K562 (cell line): ENCODE data around the gene ZNRD2. TPM values are rescaled to one million over a fixed set of nuclear protein-coding genes. Genes with fewer than 3 reads are reported as not detected.

Source experiments
- KAT7 ChIP-seq: sonication (generic); formaldehyde crosslinking; IDR thresholded peaks from 2 replicates; pipeline ENCODE4 v1.8.0; 2022; ENCODE audit warnings: missing genetic modification reagents, mild to moderate bottlenecking, borderline replicate concordance
- KDM1A ChIP-seq, 2 experiments: fragments of 450-650 bp; IDR thresholded peaks; 2 replicates each; pipeline ENCODE4 v1.6.1; 2016; ENCODE audit warnings: mild to moderate bottlenecking in 2 of 2
- L3MBTL2 ChIP-seq: fragments of 450-650 bp; IDR thresholded peaks from 2 replicates; pipeline ENCODE4 v1.6.1; 2016; ENCODE audit warnings: mild to moderate bottlenecking, moderate library complexity
- LCOR ChIP-seq: sonication (generic); formaldehyde crosslinking; IDR thresholded peaks from 2 replicates; pipeline ENCODE4 v1.8.0; 2022; ENCODE audit warnings: mild to moderate bottlenecking, missing genetic modification reagents
- NRF1 ChIP-seq, 2 experiments: fragments of 450-650 bp; IDR thresholded peaks in 1 of 2; conservative IDR thresholded peaks in 1 of 2; 2 replicates each; pipeline ENCODE4 v1.6.1; 2014; ENCODE audit warnings: mild to moderate bottlenecking in 2 of 2
- POLR2B ChIP-seq: fragments of 450-650 bp; IDR thresholded peaks from 2 replicates; pipeline ENCODE4 v1.6.1; 2018; ENCODE audit warnings: low read depth; ENCODE audit not compliant: partially characterized antibody
- RBM39 ChIP-seq: fragments of 200-400 bp; formaldehyde crosslinking; optimal IDR thresholded peaks from 2 replicates; pipeline ENCODE3; 2018; ENCODE audit warnings: low read depth, low read length
- YY1 ChIP-seq, 3 experiments: IDR thresholded peaks; 2 replicates each; pipeline ENCODE4 v1.6.1; 2011; ENCODE audit warnings: low read length in 2 of 3, mild to moderate bottlenecking in 2 of 3, moderate library complexity in 2 of 3, borderline replicate concordance in 1 of 3, control low read depth in 1 of 3, low read depth in 1 of 3; ENCODE audit not compliant: insufficient read depth in 3 of 3, insufficient replicate concordance in 2 of 3, control insufficient read depth in 1 of 3, insufficient read length in 1 of 3; ENCODE audit errors: extremely low read depth in 1 of 3
- polyA plus RNA-seq, 8 experiments: library from polyadenylated mRNA; depleted of rRNA in 4 of 8; stranded (reverse) in 5 of 8; unstranded in 3 of 8; fragments of >200 nt; fragmentation: Nextera tagmentation in 2 of 8; fragmentation: Illumina TruSeq in 1 of 8; extraction: Ambion mirVana in 2 of 8; extraction: Trizol in 1 of 8; gene quantifications; 2 replicates each; pipeline versions ENCODE4 v1.2.1 to v1.2.3, GENCODE V29; 2011 to 2014; ENCODE audit warnings: inconsistent platforms in 1 of 8, missing spikeins in 1 of 8
- total RNA-seq, 7 experiments: library from RNA; depleted of rRNA in 6 of 7; stranded (reverse); fragments of >200 nt in 6 of 7; fragmentation: Illumina TruSeq in 2 of 7; extraction: Trizol in 2 of 7; gene quantifications; 2 replicates each; pipeline versions ENCODE4 v1.2.1 to v1.2.3, GENCODE V29; 2011 to 2021; ENCODE audit warnings: low replicate concordance in 1 of 7
- TF ChIP-seq, protein P1 (sequence below): fragments of 450-650 bp; IDR thresholded peaks from 2 replicates; pipeline ENCODE4 v1.7.1; 2018; ENCODE audit warnings: mild to moderate bottlenecking, low read depth; ENCODE audit not compliant: partially characterized antibody
- TF ChIP-seq, protein P2 (sequence below): fragments of 250-450 bp; sonication (Bioruptor Pico); IDR thresholded peaks from 2 replicates; pipeline ENCODE4 v1.4.0; 2020; ENCODE audit warnings: mild to moderate bottlenecking
- TF ChIP-seq, protein P3 (sequence below): sonication (generic); formaldehyde crosslinking; IDR thresholded peaks from 2 replicates; pipeline ENCODE4 v1.8.0; 2022; ENCODE audit warnings: mild to moderate bottlenecking, missing genetic modification reagents
- TF ChIP-seq, protein P4 (sequence below), 2 experiments: IDR thresholded peaks in 1 of 2; conservative IDR thresholded peaks in 1 of 2; 2 replicates each; pipeline ENCODE4 v1.6.1; 2016; ENCODE audit warnings: low read depth in 2 of 2, mild to moderate bottlenecking in 1 of 2, missing compliant biosample characterization in 1 of 2, missing genetic modification characterization in 1 of 2, moderate library complexity in 1 of 2

The ZNRD2 gene
- total and polyA plus RNA-seq, 9 of the 15 experiments (the other 6 are each of a cell fraction or from before 2014, with no cell fraction given) = 13.4 to 129 (median 60.4) TPM

DNA sequence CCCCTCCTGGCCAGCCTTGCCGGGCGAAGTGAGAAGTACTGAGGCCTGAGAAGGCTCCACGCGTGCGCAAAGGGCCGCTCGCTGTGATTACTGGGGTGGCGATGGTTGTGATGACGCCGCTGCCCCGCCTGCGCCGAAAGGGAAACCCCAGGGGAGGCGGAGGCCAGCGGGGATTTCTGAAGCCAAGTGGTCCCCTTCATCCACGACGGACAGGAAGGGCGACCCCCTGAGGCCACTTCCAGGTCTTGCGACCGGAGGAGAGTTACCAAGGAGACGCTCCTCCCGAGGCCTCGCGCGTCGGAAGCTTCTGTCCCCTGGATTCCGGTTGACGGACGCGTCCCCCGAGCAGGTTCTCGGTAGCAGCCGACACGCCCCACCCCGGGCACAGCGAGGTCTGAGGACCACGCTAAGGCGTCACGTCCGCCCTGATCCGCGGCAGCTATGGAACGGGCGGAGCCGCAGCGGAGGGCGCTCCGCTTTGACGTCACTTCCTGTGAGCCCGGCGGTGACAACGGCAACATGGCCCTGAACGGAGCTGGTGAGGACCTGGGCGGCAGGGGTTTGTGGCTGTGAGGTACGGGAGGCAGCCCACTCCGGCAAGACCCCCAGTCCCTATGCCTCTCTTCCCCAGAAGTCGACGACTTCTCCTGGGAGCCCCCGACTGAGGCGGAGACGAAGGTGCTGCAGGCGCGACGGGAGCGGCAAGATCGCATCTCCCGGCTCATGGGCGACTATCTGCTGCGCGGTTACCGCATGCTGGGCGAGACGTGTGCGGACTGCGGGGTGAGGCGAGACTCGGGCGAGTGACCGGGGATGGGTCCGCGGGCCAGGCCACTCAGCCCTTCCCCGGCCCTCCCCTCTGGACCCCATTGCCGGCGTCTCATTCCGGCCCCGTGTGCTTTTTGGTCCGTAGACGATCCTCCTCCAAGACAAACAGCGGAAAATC lies at the start of gene ZNRD2 (continued):
- TF ChIP-seq, protein P1, sequence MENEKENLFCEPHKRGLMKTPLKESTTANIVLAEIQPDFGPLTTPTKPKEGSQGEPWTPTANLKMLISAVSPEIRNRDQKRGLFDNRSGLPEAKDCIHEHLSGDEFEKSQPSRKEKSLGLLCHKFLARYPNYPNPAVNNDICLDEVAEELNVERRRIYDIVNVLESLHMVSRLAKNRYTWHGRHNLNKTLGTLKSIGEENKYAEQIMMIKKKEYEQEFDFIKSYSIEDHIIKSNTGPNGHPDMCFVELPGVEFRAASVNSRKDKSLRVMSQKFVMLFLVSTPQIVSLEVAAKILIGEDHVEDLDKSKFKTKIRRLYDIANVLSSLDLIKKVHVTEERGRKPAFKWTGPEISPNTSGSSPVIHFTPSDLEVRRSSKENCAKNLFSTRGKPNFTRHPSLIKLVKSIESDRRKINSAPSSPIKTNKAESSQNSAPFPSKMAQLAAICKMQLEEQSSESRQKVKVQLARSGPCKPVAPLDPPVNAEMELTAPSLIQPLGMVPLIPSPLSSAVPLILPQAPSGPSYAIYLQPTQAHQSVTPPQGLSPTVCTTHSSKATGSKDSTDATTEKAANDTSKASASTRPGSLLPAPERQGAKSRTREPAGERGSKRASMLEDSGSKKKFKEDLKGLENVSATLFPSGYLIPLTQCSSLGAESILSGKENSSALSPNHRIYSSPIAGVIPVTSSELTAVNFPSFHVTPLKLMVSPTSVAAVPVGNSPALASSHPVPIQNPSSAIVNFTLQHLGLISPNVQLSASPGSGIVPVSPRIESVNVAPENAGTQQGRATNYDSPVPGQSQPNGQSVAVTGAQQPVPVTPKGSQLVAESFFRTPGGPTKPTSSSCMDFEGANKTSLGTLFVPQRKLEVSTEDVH = peak; percentile 93
- TF ChIP-seq, protein P2, sequence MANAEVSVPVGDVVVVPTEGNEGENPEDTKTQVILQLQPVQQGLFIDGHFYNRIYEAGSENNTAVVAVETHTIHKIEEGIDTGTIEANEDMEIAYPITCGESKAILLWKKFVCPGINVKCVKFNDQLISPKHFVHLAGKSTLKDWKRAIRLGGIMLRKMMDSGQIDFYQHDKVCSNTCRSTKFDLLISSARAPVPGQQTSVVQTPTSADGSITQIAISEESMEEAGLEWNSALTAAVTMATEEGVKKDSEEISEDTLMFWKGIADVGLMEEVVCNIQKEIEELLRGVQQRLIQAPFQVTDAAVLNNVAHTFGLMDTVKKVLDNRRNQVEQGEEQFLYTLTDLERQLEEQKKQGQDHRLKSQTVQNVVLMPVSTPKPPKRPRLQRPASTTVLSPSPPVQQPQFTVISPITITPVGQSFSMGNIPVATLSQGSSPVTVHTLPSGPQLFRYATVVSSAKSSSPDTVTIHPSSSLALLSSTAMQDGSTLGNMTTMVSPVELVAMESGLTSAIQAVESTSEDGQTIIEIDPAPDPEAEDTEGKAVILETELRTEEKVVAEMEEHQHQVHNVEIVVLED (CRISPR knock-in tag) = peak; percentile 84
- TF ChIP-seq KDM1A (IDR thresholded peaks at IDR 0.05) (peak; percentile 53 to 59; a peak in 2 of 4 replicates), LCOR (CRISPR knock-in tag) (peak; percentile 88; the same call in 1 of the 2 replicates), KAT7 (peak; percentile 88), NRF1 (conservative IDR thresholded peaks at IDR 0.05 in 1 of 2, IDR thresholded peaks at IDR 0.05 in 1 of 2) (peak; percentile 96 to 97), POLR2B (peak; percentile 55), YY1 (IDR thresholded peaks at IDR 0.05; ENCODE audit: borderline replicate concordance in 1 of 3, control insufficient read depth in 1 of 3, extremely low read depth in 1 of 3, insufficient read depth in 3 of 3, insufficient read length in 1 of 3, insufficient replicate concordance in 2 of 3, low read depth in 1 of 3, low read length in 2 of 3) (peak; percentile 35 to 90 (median 86)), RBM39 (no peak), L3MBTL2 (peak; percentile 84)
- TF ChIP-seq, protein P3, sequence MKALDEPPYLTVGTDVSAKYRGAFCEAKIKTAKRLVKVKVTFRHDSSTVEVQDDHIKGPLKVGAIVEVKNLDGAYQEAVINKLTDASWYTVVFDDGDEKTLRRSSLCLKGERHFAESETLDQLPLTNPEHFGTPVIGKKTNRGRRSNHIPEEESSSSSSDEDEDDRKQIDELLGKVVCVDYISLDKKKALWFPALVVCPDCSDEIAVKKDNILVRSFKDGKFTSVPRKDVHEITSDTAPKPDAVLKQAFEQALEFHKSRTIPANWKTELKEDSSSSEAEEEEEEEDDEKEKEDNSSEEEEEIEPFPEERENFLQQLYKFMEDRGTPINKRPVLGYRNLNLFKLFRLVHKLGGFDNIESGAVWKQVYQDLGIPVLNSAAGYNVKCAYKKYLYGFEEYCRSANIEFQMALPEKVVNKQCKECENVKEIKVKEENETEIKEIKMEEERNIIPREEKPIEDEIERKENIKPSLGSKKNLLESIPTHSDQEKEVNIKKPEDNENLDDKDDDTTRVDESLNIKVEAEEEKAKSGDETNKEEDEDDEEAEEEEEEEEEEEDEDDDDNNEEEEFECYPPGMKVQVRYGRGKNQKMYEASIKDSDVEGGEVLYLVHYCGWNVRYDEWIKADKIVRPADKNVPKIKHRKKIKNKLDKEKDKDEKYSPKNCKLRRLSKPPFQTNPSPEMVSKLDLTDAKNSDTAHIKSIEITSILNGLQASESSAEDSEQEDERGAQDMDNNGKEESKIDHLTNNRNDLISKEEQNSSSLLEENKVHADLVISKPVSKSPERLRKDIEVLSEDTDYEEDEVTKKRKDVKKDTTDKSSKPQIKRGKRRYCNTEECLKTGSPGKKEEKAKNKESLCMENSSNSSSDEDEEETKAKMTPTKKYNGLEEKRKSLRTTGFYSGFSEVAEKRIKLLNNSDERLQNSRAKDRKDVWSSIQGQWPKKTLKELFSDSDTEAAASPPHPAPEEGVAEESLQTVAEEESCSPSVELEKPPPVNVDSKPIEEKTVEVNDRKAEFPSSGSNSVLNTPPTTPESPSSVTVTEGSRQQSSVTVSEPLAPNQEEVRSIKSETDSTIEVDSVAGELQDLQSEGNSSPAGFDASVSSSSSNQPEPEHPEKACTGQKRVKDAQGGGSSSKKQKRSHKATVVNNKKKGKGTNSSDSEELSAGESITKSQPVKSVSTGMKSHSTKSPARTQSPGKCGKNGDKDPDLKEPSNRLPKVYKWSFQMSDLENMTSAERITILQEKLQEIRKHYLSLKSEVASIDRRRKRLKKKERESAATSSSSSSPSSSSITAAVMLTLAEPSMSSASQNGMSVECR (CRISPR knock-in tag) = peak; percentile 97
- TF ChIP-seq, protein P4, sequence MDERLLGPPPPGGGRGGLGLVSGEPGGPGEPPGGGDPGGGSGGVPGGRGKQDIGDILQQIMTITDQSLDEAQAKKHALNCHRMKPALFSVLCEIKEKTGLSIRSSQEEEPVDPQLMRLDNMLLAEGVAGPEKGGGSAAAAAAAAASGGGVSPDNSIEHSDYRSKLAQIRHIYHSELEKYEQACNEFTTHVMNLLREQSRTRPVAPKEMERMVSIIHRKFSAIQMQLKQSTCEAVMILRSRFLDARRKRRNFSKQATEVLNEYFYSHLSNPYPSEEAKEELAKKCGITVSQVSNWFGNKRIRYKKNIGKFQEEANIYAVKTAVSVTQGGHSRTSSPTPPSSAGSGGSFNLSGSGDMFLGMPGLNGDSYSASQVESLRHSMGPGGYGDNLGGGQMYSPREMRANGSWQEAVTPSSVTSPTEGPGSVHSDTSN (CRISPR knock-in tag; IDR thresholded peaks at IDR 0.05; ENCODE audit: low read depth) = peak; percentile 47
- TF ChIP-seq, protein P4 (tag; conservative IDR thresholded peaks at IDR 0.05; ENCODE audit: low read depth) = peak; percentile 25; the same call in 1 of the 2 replicates
